ENCODE data around the gene TTC24. TPM values are rescaled to one million over a fixed set of nuclear protein-coding genes. Genes with fewer than 3 reads are reported as not detected.
A peak's percentile ranks its signal among the peaks of the same experiment; 100 is the strongest.

Gene TTC24
- total and polyA plus RNA-seq, 9 donors: 0.12 to 0.15 TPM; not detected in 7

DNA sequence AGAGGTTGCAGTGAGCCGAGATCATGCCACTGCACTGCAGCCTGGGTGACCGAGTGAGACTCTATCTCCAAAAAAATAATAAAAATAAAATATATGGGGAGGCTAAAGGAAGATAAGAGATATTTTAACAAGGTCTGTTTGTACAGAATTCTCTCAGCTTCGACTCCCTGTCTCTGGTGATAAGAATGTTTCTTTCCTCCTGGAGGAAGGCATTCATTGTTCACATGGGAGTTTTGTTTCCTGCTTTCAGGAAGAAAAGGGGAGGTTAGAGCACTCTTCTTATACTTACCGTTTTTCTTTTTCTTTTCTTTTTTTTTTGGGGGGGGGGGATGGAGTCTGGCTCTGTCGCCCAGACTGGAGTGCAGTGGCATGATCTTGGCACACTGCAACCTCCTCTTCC, 10.0 kb downstream of the TTC24 start:
- intact Hi-C loops (cut with DNase I): loop anchor here in 2 of 4 donors (5.0 to 10.0 kb wide), 2 partner anchors 65 to 127 kb away; no protein-coding TSS in a partner anchor
- Histone ChIP-seq H3K36me3 (no peaks in the 10 kb centered on the region), H3K27me3 (no peaks in the 10 kb centered on the region), H3K4me3 (no peak overlapping the region), H3K4me1 (ENCODE audit: insufficient read depth) (no peaks in the 10 kb centered on the region), H3K27ac (no peak overlapping the region), H3K9me3 (no peaks in the 10 kb centered on the region)
- 32 to 35% (median 33%) methylated on average over 5 of the region's 5 CpGs for WGBS, 3 donors
- TF ChIP-seq, protein P1, sequence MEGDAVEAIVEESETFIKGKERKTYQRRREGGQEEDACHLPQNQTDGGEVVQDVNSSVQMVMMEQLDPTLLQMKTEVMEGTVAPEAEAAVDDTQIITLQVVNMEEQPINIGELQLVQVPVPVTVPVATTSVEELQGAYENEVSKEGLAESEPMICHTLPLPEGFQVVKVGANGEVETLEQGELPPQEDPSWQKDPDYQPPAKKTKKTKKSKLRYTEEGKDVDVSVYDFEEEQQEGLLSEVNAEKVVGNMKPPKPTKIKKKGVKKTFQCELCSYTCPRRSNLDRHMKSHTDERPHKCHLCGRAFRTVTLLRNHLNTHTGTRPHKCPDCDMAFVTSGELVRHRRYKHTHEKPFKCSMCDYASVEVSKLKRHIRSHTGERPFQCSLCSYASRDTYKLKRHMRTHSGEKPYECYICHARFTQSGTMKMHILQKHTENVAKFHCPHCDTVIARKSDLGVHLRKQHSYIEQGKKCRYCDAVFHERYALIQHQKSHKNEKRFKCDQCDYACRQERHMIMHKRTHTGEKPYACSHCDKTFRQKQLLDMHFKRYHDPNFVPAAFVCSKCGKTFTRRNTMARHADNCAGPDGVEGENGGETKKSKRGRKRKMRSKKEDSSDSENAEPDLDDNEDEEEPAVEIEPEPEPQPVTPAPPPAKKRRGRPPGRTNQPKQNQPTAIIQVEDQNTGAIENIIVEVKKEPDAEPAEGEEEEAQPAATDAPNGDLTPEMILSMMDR (IDR thresholded peaks at IDR 0.05): no peak
- TF ChIP-seq POLR2A (IDR thresholded peaks at IDR 0.05) (no peak), EP300 (IDR thresholded peaks at IDR 0.05) (no peak)
- no peak for DNase-seq

DNA sequence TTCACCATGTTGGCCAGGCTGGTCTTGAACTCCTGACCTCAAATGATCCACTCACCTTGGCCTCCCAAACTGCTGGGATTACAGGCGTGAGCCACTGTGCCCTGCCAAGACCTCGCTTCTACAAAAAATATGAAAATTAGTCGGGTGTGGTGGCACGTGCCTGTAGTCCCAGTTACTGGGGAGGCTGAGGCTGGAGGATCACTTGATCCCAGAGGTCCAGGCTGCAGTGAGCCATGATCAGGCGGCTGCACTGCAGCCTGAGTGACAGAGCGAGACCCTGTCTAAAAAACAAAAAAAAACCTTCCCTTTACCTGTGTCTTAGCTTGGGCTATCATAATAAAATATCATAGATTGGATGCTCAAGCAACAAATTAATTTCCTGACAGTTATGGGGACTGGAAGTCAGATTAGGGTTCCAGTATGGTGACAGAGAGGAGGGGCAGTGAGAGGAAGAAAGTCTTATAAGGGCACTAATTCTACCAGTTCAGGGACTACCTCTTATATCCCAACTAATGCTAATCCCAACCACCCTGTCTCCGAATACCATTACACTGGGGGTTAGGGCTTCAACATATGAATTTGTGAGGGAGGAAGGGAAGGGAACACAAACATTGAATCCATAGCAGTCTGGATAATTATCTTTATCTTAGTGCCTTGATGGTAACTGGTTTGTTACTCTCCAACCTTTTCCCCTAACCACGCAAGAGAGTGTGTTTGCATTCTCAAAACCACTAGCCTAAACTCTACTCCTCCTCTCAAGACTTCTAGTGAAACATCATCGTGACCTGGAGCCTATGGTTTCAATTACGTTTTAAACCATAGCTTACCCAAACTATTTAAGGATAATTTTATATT, 11.0 kb downstream of the TTC24 start:
- intact Hi-C loops (cut with DNase I): loop anchor here in 1 of 4 donors (5.0 kb wide), 1 partner anchor 133 kb away; no protein-coding TSS in a partner anchor
- Histone ChIP-seq H3K27ac (peak overlapping the region in 1 of 2 donors; percentile 60), H3K4me1 (ENCODE audit: insufficient read depth) (no peaks in the 10 kb centered on the region), H3K36me3 (no peaks in the 10 kb centered on the region), H3K4me3 (no peak overlapping the region), H3K27me3 (no peaks in the 10 kb centered on the region), H3K9me3 (no peaks in the 10 kb centered on the region)
- TF ChIP-seq POLR2A (IDR thresholded peaks at IDR 0.05) (no peak), EP300 (IDR thresholded peaks at IDR 0.05) (no peak)
- TF ChIP-seq, protein P1 (IDR thresholded peaks at IDR 0.05): no peak
- DNase-seq: no peak
- WGBS, 3 donors: 75 to 83% (median 82%) methylated on average over 10 of the region's 10 CpGs

DNA sequence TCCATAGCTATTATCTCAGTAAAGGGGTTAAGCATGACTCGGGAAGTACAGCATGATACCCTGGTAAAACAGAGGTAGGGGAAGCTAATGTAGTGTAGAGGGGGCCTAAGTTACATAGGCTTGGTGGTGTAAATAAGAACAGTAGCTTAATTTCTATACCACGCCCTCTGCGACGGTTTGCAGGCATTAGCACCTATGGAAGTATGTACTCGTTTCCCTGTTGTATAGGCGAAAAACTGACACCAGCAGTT, 11.6 kb downstream of the TTC24 start:
- Histone ChIP-seq H3K36me3 (no peaks in the 10 kb centered on the region), H3K9me3 (no peaks in the 10 kb centered on the region), H3K27me3 (no peaks in the 10 kb centered on the region), H3K27ac (peak overlapping the region in 1 of 2 donors; percentile 60), H3K4me1 (ENCODE audit: insufficient read depth) (no peaks in the 10 kb centered on the region), H3K4me3 (peak overlapping the region; percentile 51)
- intact Hi-C loops (cut with DNase I): loop anchor here in 1 of 4 donors (5.0 kb wide), 1 partner anchor 134 kb away; no protein-coding TSS in a partner anchor
- TF ChIP-seq EP300 (IDR thresholded peaks at IDR 0.05) (no peak), POLR2A (IDR thresholded peaks at IDR 0.05) (no peak)
- TF ChIP-seq, protein P1 (IDR thresholded peaks at IDR 0.05): no peak
- no peak for DNase-seq
- WGBS, 3 donors: 15 to 20% (median 19%) methylated on average over 6 of the region's 6 CpGs

DNA sequence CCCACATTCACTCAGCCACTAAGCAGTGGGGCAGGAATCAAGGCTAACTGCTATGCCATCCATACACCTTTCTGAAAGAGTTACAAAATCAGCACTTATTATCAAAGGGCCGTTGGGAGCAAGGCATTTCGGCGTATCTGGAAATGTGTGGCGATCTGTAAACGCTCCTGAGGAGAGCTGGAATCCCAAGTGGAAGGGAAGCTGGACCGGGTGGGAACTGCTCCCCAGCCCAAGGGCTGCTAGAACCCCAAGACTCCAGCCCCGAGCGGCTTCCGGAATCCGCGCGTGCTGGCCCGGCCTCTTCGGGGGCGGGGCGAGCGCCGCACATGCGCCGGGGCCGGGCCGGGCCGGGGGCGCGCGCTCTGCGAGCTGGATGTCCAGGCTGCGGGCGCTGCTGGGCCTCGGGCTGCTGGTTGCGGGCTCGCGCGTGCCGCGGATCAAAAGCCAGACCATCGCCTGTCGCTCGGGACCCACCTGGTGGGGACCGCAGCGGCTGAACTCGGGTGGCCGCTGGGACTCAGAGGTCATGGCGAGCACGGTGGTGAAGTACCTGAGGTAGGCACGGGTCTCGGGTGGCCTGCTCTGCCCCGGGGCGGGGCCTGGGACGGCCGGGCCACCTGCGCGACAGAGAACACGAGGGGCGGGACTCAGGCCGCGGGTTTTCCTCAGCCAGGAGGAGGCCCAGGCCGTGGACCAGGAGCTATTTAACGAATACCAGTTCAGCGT, 12.1 kb downstream of the TTC24 start, which contains the start of gene NAXE:
NAXE (plus strand) TSS at position 345 of the 726 bp plus-strand sequence; CDS start at position 374, 29 bp downstream.
- TF ChIP-seq EP300 (IDR thresholded peaks at IDR 0.05) (no peak), POLR2A (IDR thresholded peaks at IDR 0.05) (peak; percentile 48)
- Histone ChIP-seq H3K36me3 (no peaks in the 10 kb centered on the region), H3K27ac (peak within 1 kb of the TSS; percentile 59 to 71), H3K4me3 (peak within 1 kb of the TSS; percentile 51), H3K27me3 (no peaks in the 10 kb centered on the region), H3K4me1 (ENCODE audit: insufficient read depth) (no peaks in the 10 kb centered on the region), H3K9me3 (no peaks in the 10 kb centered on the region)
- peak; percentile 68 to 82 (median 78) for DNase-seq
- intact Hi-C loops (cut with DNase I): loop anchor here in 1 of 4 donors (5.0 kb wide), 1 partner anchor 134 kb away; no protein-coding TSS in a partner anchor
- 0 to 1% (median 1%) methylated on average over 50 to 60 of the region's 60 CpGs for WGBS, 3 donors
